Loucy (cell line): ENCODE measurements around the gene SPRYD3.

Experiments used
- H2AFZ ChIP-seq: fragments of 200-600 bp; sonication (generic); 2 replicates; pipeline ENCODE4 v1.6.0; 2016; ENCODE audit warnings: antibody characterized with exemption, mild to moderate bottlenecking, low read length, moderate library complexity
- H3F3A ChIP-seq: fragments of 200-600 bp; 2 replicates; pipeline ENCODE4 v1.6.0; 2016; ENCODE audit warnings: antibody characterized with exemption, low read depth, mild to moderate bottlenecking
- H3K27me3 ChIP-seq: fragments of 200-600 bp; sonication (generic); 2 replicates; pipeline ENCODE4 v1.6.1; 2014; ENCODE audit warnings: low read length, mild to moderate bottlenecking; ENCODE audit not compliant: insufficient read depth, poor library complexity, severe bottlenecking
- H3K36me3 ChIP-seq: fragments of 200-600 bp; sonication (generic); 2 replicates; pipeline ENCODE4 v1.6.1; 2016; ENCODE audit warnings: low read length; ENCODE audit not compliant: insufficient read depth
- H3K4me1 ChIP-seq: fragments of 200-600 bp; sonication (generic); 2 replicates; pipeline ENCODE4 v1.5.1; 2014; ENCODE audit warnings: low read length, mild to moderate bottlenecking; ENCODE audit not compliant: insufficient read depth, poor library complexity, severe bottlenecking
- H3K4me2 ChIP-seq: fragments of 200-600 bp; sonication (generic); 2 replicates; pipeline ENCODE4 v1.6.0; 2014; ENCODE audit warnings: antibody characterized with exemption, low read length, low read depth, mild to moderate bottlenecking; ENCODE audit not compliant: poor library complexity, severe bottlenecking
- H3K4me3 ChIP-seq: fragments of 200-600 bp; sonication (generic); 2 replicates; pipeline ENCODE4 v1.5.1; 2014; ENCODE audit warnings: low read length, mild to moderate bottlenecking, mixed read lengths; ENCODE audit not compliant: poor library complexity, severe bottlenecking
- H3K79me2 ChIP-seq: fragments of 200-600 bp; sonication (generic); 2 replicates; pipeline ENCODE4 v1.6.1; 2014; ENCODE audit warnings: low read length; ENCODE audit not compliant: insufficient read depth
- H3K9ac ChIP-seq: fragments of 200-600 bp; sonication (generic); 2 replicates; pipeline ENCODE4 v1.6.0; 2014; ENCODE audit warnings: mild to moderate bottlenecking, low read depth, low read length, moderate library complexity; ENCODE audit not compliant: poor library complexity, severe bottlenecking
- H3K9me2 ChIP-seq: fragments of 200-600 bp; sonication (generic); replicated peaks from 2 replicates; pipeline ENCODE4 v1.6.1; 2016; ENCODE audit warnings: low read depth, low read length, mixed read lengths
- H3K9me3 ChIP-seq: fragments of 200-600 bp; sonication (generic); 2 replicates; pipeline ENCODE4 v1.6.1; 2014; ENCODE audit warnings: mild to moderate bottlenecking, antibody characterized with exemption, low read length, low read depth; ENCODE audit not compliant: insufficient read depth
- H4K20me1 ChIP-seq: fragments of 200-600 bp; sonication (generic); 2 replicates; pipeline ENCODE4 v1.6.0; 2014; ENCODE audit warnings: antibody characterized with exemption, low read length, mild to moderate bottlenecking; ENCODE audit not compliant: insufficient read depth, poor library complexity, severe bottlenecking
- EZH2phosphoT487 ChIP-seq: fragments of 200-600 bp; IDR thresholded peaks from 2 replicates; pipeline ENCODE4 v1.6.1; 2018; ENCODE audit warnings: antibody characterized with exemption, mild to moderate bottlenecking, moderate library complexity, borderline replicate concordance
- TF ChIP-seq, protein P1 (sequence below): fragments of 200-600 bp; sonication (generic); conservative IDR thresholded peaks from 2 replicates; pipeline ENCODE4 v1.5.1; 2014; ENCODE audit warnings: mild to moderate bottlenecking, antibody characterized with exemption, low read length

Gene SPRYD3

DNA sequence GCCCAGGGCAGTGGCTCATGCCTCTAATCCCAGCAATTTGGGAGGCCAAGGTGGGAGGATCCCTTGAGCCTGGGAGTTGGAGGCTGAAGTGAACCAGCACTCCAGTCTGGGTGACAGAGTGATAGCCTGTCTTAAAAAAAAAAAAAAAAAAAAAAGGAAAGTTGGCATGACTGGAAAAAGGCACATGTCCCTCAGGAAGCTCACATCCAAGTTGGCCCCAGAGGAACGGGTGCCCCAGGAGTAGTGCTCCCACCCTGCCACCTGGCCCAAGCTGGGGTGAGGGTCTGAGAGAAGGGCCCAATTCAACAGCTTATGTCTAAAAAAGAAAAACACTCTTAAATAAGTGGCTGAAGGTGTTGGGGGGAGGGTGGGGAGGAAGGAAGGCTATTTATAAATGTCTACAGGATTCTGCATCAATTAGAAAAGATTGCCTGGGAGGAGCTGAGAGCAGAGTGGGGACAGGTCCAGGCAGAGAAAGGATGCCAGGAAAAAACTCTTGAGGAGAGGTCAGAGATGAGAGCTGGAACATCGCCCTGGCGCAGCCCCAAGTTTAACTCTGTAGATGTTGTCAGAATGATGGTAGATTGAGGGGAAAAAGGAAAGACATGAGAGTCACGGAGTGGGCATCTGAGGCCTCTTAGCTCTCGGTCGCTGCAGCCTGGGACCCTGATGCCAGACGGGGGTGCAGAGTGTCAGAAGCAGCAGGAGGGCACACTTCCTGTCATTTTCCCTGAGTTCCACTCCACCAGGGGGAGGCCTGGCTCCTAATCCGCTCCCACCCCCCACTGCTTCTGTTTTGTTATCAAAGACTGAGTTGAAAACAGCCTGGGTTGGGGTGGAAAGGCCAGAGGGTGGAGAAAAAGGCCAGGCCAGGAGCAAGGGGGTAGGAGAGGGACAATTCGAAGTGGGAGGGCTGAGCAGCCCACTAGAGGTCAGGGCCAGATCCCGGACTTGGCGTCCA is 7.3 kb downstream of the SPRYD3 start:
- Histone ChIP-seq H3K9me3 (no peaks in the 10 kb centered on the region), H2AFZ (no peak overlapping the region), H3F3A (no peaks in the 10 kb centered on the region), H3K4me2 (peak overlapping the region; percentile 13), H3K4me1 (peaks cover 20% of the 10 kb centered on the region), H4K20me1 (no peaks in the 10 kb centered on the region), H3K27me3 (no peaks in the 10 kb centered on the region), H3K9ac (peak overlapping the region; percentile 23), H3K36me3 (no peaks in the 10 kb centered on the region), H3K4me3 (no peak overlapping the region), H3K9me2 (no peaks in the 10 kb centered on the region), H3K79me2 (no peaks in the 10 kb centered on the region)
- TF ChIP-seq, protein P1, sequence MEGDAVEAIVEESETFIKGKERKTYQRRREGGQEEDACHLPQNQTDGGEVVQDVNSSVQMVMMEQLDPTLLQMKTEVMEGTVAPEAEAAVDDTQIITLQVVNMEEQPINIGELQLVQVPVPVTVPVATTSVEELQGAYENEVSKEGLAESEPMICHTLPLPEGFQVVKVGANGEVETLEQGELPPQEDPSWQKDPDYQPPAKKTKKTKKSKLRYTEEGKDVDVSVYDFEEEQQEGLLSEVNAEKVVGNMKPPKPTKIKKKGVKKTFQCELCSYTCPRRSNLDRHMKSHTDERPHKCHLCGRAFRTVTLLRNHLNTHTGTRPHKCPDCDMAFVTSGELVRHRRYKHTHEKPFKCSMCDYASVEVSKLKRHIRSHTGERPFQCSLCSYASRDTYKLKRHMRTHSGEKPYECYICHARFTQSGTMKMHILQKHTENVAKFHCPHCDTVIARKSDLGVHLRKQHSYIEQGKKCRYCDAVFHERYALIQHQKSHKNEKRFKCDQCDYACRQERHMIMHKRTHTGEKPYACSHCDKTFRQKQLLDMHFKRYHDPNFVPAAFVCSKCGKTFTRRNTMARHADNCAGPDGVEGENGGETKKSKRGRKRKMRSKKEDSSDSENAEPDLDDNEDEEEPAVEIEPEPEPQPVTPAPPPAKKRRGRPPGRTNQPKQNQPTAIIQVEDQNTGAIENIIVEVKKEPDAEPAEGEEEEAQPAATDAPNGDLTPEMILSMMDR = no peak
- no peak for TF ChIP-seq EZH2phosphoT487

DNA sequence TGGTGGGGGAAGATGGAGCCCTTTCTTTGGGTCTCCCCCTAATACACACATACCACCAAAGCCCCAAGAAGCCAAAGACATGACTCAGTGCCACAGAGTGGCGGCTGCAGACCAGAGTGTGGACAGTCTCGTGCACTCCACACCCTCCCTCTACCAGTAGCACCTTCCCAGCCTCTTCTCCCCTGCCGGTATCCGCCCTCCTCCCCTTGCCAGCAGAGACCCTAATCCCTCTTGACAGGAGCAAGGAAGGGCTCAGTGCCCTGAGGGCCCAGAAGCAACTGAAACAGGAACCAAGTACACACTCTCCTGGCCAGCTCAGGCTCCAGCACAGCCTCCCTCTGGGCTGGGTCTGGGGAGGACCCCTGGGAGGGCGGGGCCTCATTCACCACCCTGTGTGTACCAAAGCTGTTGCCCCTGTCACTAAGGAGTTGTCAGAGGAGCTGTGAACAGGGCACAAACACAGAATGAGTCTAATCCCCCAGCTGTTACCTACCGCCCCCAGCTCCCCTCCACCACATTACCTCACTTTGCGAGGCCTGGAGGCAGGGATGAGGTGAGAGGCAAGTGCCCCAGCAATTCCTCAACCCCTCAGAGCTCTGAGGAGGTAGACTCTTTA is 8.2 kb downstream of the SPRYD3 start:
- no peak overlapping the region for H3K4me3 ChIP-seq
- H3K36me3 ChIP-seq = no peaks in the 10 kb centered on the region
- no peaks in the 10 kb centered on the region for H3F3A ChIP-seq
- no peak for TF ChIP-seq EZH2phosphoT487
- TF ChIP-seq, protein P1 = no peak
- H3K9ac ChIP-seq = no peak overlapping the region
- H2AFZ ChIP-seq = no peak overlapping the region
- H3K4me2 ChIP-seq = no peak overlapping the region
- H3K27me3 ChIP-seq = no peaks in the 10 kb centered on the region
- H4K20me1 ChIP-seq = no peaks in the 10 kb centered on the region
- peaks cover 16% of the 10 kb centered on the region for H3K4me1 ChIP-seq
- no peaks in the 10 kb centered on the region for H3K79me2 ChIP-seq
- H3K9me3 ChIP-seq = no peaks in the 10 kb centered on the region
- H3K9me2 ChIP-seq = no peaks in the 10 kb centered on the region

DNA sequence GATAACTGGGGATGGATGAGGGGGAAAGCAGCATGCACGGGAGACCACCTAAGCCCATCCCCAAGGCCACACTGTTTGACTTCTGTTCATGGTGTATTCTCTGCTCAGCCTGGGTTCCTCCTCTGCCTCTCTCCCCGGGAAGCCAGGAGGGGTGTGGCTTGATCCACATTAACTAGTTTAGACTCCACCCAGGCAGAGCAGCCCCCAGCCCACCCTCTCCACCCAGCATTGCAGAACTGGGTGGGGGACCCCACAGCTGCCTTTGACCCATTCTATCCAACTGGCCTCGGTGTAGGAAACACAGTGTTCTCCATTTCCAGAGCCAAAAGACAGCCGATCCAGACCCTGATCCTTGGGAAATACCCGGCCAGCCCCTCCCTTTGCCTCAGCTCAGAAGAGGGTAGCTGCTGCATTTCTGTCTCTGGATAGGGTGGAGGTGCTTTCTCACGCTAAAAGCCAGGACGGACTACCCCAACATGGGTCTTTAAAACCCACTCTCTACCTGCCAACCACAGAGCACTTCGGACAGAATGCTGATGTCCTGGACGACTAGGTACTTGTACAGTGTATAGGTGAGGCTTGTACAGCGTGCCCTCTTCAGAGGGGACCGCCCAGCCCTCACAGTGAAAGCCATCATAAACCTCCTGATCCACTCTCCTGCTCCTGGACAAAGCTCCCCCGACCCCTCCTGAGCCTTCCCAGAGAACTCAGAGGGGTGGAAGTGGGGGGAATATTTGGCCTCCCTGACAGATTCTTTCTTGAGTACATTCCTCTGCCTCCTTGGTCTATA is 9.4 kb downstream of the SPRYD3 start:
- Histone ChIP-seq H4K20me1 (no peaks in the 10 kb centered on the region), H3K9me2 (no peaks in the 10 kb centered on the region), H3K27me3 (no peaks in the 10 kb centered on the region), H2AFZ (no peak overlapping the region), H3K4me1 (peaks cover 14% of the 10 kb centered on the region), H3K36me3 (peaks cover 7% of the 10 kb centered on the region; the same call in 1 of the 2 replicates), H3F3A (no peaks in the 10 kb centered on the region), H3K9me3 (no peaks in the 10 kb centered on the region), H3K4me3 (no peak overlapping the region), H3K79me2 (no peaks in the 10 kb centered on the region), H3K4me2 (no peak overlapping the region), H3K9ac (no peak overlapping the region)
- TF ChIP-seq EZH2phosphoT487 = no peak
- TF ChIP-seq, protein P1 = no peak
